Measurements from ENCODE around the gene CCDC92. TPM values are rescaled to one million over a fixed set of nuclear protein-coding genes. Genes with fewer than 3 reads are reported as not detected.
"Not testable (repeated sequence)": the region's sequence is repeated elsewhere in the genome, so short reads cannot be mapped to it uniquely, and the experiment has no call there.

CCDC92 gene
- total RNA-seq, 1 donor from 2014 or later = 5.5 TPM

GRCh38 chr12:123949770-123950165 is 22.9 kb downstream of the CCDC92 start:
- DNase-seq = no peak

GRCh38 chr12:123948796-123949769 is 23.5 kb downstream of the CCDC92 start:
- DNase-seq = no peak

- DNase-seq = peak; percentile 52
Measured at GRCh38 chr12:123948401-123948795, 24.2 kb downstream of the CCDC92 start.

- DNase-seq = not testable (repeated sequence)
Measured at GRCh38 chr12:123947531-123947930, 25.1 kb downstream of the CCDC92 start.

- DNase-seq = not testable (repeated sequence)
Measured at GRCh38 chr12:123946516-123947505, 25.8 kb downstream of the CCDC92 start.

GRCh38 chr12:123946152-123946515 is 26.5 kb downstream of the CCDC92 start:
- DNase-seq = no peak

GRCh38 chr12:123945287-123946151 is 27.1 kb downstream of the CCDC92 start:
- DNase-seq = no peak

GRCh38 chr12:123944696-123945095 is 27.9 kb downstream of the CCDC92 start:
- no peak for DNase-seq

GRCh38 chr12:123943816-123944215 is 28.8 kb downstream of the CCDC92 start:
- DNase-seq = peak; percentile 38

- no peak for DNase-seq
Measured at GRCh38 chr12:123942911-123943648, 29.6 kb downstream of the CCDC92 start.

GRCh38 chr12:123942238-123942653 is 30.4 kb downstream of the CCDC92 start:
- DNase-seq = no peak

GRCh38 chr12:123941624-123942237 is 30.9 kb downstream of the CCDC92 start:
- no peak for DNase-seq

GRCh38 chr12:123941000-123941399 is 31.6 kb downstream of the CCDC92 start:
- no peak for DNase-seq

GRCh38 chr12:123940627-123940966 is 32.0 kb downstream of the CCDC92 start:
- no peak for DNase-seq

GRCh38 chr12:123939716-123940626 is 32.7 kb downstream of the CCDC92 start:
- DNase-seq = no peak

- DNase-seq = no peak
Measured at GRCh38 chr12:123938679-123939480, 33.8 kb downstream of the CCDC92 start.

GRCh38 chr12:123937707-123938591 is 34.7 kb downstream of the CCDC92 start:
- DNase-seq = no peak
